ENCODE data around the gene PPP1R16B.

DNA sequence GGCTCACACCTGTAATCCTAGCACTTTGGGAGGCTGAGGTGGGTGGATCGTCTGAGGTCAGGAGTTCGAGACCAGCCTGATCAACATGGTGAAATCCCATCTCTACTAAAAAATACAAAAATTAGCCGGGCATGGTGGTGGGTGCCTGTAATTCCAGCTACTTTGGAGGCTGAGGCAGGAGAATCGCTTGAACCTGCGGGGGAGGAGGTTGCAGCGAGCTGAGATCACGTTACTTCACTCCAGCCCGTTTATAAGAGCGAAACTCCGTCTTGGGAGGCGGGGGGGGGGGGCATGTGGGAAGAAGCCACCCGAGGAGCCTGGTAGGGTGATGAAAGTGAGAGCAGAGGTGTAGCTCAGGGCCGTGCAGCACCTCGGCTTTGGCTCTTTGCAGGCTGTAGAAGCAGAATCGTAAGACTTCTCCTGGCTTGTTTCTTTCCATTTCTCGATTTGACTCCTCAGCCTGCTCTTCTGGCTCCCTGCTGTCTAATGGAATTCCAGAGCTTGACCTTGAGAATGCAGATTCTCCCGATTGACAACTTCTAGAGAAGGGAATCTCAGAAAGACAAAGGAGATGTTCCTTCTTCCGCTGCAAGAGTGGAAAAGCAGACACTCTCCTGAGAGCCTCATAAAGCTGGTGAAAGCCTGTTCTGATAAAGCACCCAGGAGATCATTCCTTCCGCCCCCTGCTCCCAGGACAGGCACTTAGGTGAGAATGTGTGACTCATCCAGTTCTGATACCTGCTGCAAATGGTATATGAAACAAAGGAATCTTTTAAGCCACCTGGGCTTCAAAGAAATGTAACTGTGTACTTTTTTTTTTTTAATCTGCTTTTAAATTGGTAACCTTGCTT lies 26.0 kb upstream of the PPP1R16B start:
- TF ChIP-seq CTCF (IDR thresholded peaks at IDR 0.05) (no peak), POLR2A (IDR thresholded peaks at IDR 0.05) (no peak)
